Mononuclear cell (primary cell): ENCODE results near the gene GXYLT1. TPM values are rescaled to one million over a fixed set of nuclear protein-coding genes. Genes with fewer than 3 reads are reported as not detected.
"Not testable (repeated sequence)": the region's sequence is repeated elsewhere in the genome, so short reads cannot be mapped to it uniquely, and the experiment has no call there.

ENCODE experiments used
- H3K27me3 ChIP-seq: 2 replicates; pipeline ENCODE4 v1.6.0; 2011; ENCODE audit warnings: low read length, control low read depth; ENCODE audit not compliant: insufficient read depth
- H3K4me1 ChIP-seq: 2 replicates; pipeline ENCODE4 v1.5.1; 2011; ENCODE audit warnings: mild to moderate bottlenecking, low read length, control low read depth; ENCODE audit not compliant: insufficient read depth
- H3K4me3 ChIP-seq: 2 replicates; pipeline ENCODE4 v1.5.1; 2011; ENCODE audit warnings: mild to moderate bottlenecking, low read length, moderate library complexity
- H3K9me3 ChIP-seq: 2 replicates; pipeline ENCODE4 v1.5.1; 2011; ENCODE audit warnings: low read depth, mild to moderate bottlenecking, control low read depth, low read length
- total RNA-seq: library from RNA; depleted of rRNA; stranded (reverse); fragments of >200 nt; gene quantifications from one replicate; pipeline ENCODE4 v1.2.3, GENCODE V29; 2012

Gene GXYLT1
- total RNA-seq, 1 donor: 6.5 TPM

- Histone ChIP-seq H3K4me1 (peaks cover 9% of the 10 kb centered on the region), H3K9me3 (no peaks in the 10 kb centered on the region), H3K27me3 (no peaks in the 10 kb centered on the region), H3K4me3 (no peak overlapping the region)
These were observed 53.8 kb downstream of the GXYLT1 start for GRCh38 chr12:42090899-42091298.

GRCh38 chr12:42086031-42086430 lies 58.6 kb downstream of the GXYLT1 start:
- H3K4me1 ChIP-seq: no peaks in the 10 kb centered on the region
- no peaks in the 10 kb centered on the region for H3K9me3 ChIP-seq
- no peak overlapping the region for H3K4me3 ChIP-seq
- H3K27me3 ChIP-seq: no peaks in the 10 kb centered on the region

- no peak overlapping the region for H3K4me3 ChIP-seq
- no peaks in the 10 kb centered on the region for H3K4me1 ChIP-seq
- no peaks in the 10 kb centered on the region for H3K9me3 ChIP-seq
- H3K27me3 ChIP-seq: no peaks in the 10 kb centered on the region
These were observed 59.1 kb downstream of the GXYLT1 start for GRCh38 chr12:42085594-42085993.

DNA sequence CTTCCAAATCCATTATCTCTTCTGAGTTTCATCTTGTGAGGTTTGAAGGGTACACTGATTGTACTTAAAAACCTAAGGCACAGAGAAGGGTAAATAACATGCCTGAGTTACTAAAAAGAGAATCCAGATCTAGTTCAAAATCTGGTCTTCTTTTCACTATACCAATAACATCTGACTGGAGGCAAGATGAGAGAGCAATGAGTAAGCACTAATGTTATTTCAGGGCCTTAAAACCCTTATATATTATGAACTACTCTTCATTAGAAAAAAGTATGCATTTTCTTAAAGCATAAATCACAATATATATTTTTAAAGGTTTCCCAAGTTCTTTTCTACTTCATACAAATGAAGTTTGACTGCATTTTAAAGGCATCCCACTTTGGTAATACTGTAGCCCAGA lies 60.2 kb downstream of the GXYLT1 start:
- H3K9me3 ChIP-seq: no peaks in the 10 kb centered on the region
- no peaks in the 10 kb centered on the region for H3K4me1 ChIP-seq
- no peaks in the 10 kb centered on the region for H3K27me3 ChIP-seq
- no peak overlapping the region for H3K4me3 ChIP-seq

GRCh38 chr12:42076976-42077375 lies 67.7 kb downstream of the GXYLT1 start:
- no peaks in the 10 kb centered on the region for H3K27me3 ChIP-seq
- H3K4me1 ChIP-seq: no peaks in the 10 kb centered on the region
- no peaks in the 10 kb centered on the region for H3K9me3 ChIP-seq
- H3K4me3 ChIP-seq: no peak overlapping the region

DNA sequence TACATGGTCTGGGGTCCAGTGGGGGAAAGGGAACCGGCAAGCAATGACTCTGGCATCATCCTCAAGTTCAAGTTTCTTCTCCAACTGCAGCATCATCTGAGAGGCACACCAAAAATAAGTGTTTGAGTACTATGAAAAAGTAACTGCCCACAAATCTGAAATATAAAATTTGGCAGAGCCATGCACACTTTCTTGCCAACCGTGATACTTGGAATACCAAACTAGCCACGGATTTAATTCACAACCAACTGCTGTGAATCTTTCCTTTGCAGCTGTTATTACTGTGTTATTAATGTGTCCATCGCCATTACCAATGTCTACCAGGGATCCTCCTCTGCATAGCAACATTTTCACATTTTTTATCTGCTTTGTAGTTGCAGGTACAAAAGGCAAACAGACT lies 74.6 kb downstream of the GXYLT1 start:
- H3K27me3 ChIP-seq: no peaks in the 10 kb centered on the region

DNA sequence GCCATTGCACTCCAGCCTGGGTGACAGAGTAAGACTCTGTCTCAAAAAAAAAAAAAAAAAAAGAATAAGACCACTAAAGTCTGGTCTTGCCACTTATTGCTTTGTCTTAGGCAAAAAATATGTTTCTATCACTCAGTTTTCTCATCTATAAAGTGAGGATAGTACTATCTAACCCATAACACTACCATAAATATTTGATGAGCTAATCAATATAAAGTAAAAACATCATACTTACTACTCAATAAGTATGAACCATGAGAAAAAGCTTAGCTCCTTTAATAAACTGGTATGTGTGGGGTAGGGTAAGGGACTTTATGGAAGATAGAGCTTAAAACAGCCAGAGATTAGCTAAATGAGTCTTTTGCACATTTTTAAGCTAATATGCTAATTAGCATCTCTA lies 85.5 kb downstream of the GXYLT1 start:
- Histone ChIP-seq H3K4me3 (no peak overlapping the region), H3K4me1 (peaks cover 11% of the 10 kb centered on the region), H3K27me3 (no peaks in the 10 kb centered on the region), H3K9me3 (no peaks in the 10 kb centered on the region)

More for the DNA sequence above, 74.6 kb downstream of the GXYLT1 start:
- no peak overlapping the region for H3K4me3 ChIP-seq
- H3K9me3 ChIP-seq: no peaks in the 10 kb centered on the region
- no peaks in the 10 kb centered on the region for H3K4me1 ChIP-seq

GRCh38 chr12:42056130-42056529 lies 88.5 kb downstream of the GXYLT1 start:
- Histone ChIP-seq H3K27me3 (no peaks in the 10 kb centered on the region), H3K4me1 (peaks cover 11% of the 10 kb centered on the region), H3K4me3 (no peak overlapping the region), H3K9me3 (no peaks in the 10 kb centered on the region)

GRCh38 chr12:42053456-42053855 lies 91.2 kb downstream of the GXYLT1 start:
- no peak overlapping the region for H3K4me3 ChIP-seq
- H3K4me1 ChIP-seq: peaks cover 11% of the 10 kb centered on the region
- H3K27me3 ChIP-seq: no peaks in the 10 kb centered on the region
- H3K9me3 ChIP-seq: no peaks in the 10 kb centered on the region

DNA sequence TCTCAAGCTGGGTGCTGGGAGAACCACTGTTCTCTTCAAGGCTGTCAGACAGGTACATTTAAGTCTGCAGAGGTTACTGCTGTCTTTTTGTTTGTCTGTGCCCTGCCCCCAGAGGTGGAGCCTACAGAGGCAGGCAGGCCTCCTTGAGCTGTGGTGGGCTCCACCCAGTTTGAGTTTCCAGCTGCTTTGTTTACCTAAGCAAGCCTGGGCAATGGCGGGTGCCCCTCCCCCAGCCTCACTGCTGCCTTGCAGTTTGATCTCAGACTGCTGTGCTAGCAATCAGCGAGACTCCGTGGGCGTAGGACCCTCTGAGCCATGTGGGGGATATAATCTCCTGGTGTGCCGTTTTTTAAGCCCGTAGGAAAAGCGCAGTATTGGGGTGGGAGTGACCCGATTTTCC lies 95.7 kb downstream of the GXYLT1 start:
- H3K27me3 ChIP-seq, H3K4me3 ChIP-seq, H3K9me3 ChIP-seq, H3K4me1 ChIP-seq: not testable (repeated sequence)

DNA sequence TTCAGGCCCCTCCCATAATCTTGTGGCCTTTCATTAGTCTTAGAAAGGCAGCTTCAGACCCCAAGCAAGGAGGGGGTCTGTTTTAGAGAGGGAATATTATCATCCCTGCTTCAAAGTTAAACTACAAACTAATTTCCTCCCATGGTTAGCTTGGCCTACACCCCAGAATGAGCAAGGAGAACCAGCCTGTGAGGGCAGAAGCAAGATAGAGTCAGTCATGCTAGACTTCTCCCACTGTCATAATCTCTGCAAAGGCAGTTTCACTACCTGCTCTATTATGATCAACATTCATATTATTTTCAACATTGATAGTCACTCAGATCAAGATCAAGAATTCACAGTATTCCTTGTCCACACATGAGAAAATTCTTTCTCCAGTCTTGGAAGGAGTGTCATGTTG lies 105.1 kb downstream of the GXYLT1 start:
- H3K4me1 ChIP-seq: no peaks in the 10 kb centered on the region
- H3K4me3 ChIP-seq: no peak overlapping the region
- H3K9me3 ChIP-seq: no peaks in the 10 kb centered on the region
- H3K27me3 ChIP-seq: peaks cover under 1% of the 10 kb centered on the region

- no peaks in the 10 kb centered on the region for H3K9me3 ChIP-seq
- no peaks in the 10 kb centered on the region for H3K4me1 ChIP-seq
- no peak overlapping the region for H3K4me3 ChIP-seq
- H3K27me3 ChIP-seq: peaks cover 2% of the 10 kb centered on the region
These were observed 105.5 kb downstream of the GXYLT1 start for GRCh38 chr12:42039176-42039575.

DNA sequence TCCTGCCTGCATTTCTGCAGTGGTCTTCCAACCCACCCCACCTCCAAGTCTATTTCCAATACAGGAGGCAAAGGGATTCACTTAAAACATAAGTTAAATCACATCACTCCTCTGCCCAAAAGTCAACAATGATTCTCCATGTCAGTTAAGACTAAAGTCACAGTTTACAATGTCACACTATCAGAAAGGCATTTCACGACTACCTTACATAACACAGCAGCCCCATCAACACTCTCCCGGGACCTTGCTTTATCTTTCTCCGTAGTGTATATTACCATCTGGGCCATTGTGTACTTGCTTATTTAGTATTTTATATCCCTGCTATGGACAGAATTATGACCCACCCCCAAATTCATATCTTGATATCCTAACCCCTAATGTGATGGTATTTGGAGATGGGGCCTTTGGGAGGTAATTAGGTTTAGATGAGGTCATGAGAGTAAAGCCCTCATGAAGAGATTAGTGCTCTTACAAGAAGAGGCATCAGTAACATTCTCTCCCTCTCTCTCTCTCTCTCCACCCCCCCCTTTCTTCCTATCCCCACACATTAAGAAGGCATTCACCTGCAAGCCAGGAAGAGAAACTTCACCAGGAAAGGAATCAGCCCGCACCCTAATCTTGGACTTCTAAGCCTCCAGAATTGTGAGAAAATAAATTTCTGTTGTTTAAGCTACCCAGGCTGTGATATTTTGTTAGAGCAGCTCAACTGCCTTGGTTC lies 112.7 kb downstream of the GXYLT1 start:
- Histone ChIP-seq H3K4me3 (no peak overlapping the region), H3K4me1 (no peaks in the 10 kb centered on the region), H3K27me3 (peaks cover 2% of the 10 kb centered on the region), H3K9me3 (no peaks in the 10 kb centered on the region)

Other genes with a start within 250 kb of the GXYLT1 start
- gene YAF2, start 93.4 kb upstream of the GXYLT1 start, total RNA-seq: 74.3 TPM
- 20.1 TPM for gene ZCRB1, start 181.2 kb upstream of the GXYLT1 start, total RNA-seq
- gene PPHLN1, start 181.3 kb upstream of the GXYLT1 start, total RNA-seq: 216 TPM